ENCODE data around the gene ATP9A. TPM values are rescaled to one million over a fixed set of nuclear protein-coding genes. Genes with fewer than 3 reads are reported as not detected.
"Not testable (repeated sequence)": the region's sequence is repeated elsewhere in the genome, so short reads cannot be mapped to it uniquely, and the experiment has no call there.

The ATP9A gene
- total RNA-seq, 1 donor from 2014 or later, result 21.2 TPM

GRCh38 chr20:51679254-51679921, 88.8 kb downstream of the ATP9A start:
- no peak for ATAC-seq
- intact Hi-C loops (cut with DNase I), result no loop called here
- DNase-seq (ENCODE audit: missing footprints), result no peak

- intact Hi-C loops (cut with DNase I), result no loop called here
- no peak for DNase-seq (ENCODE audit: missing footprints)
- no peak for ATAC-seq
These were observed 90.0 kb downstream of the ATP9A start for GRCh38 chr20:51678026-51678697.

- intact Hi-C loops (cut with DNase I), result no loop called here
- no peak for ATAC-seq
- no peak for DNase-seq (ENCODE audit: missing footprints)
These were observed 99.2 kb downstream of the ATP9A start for GRCh38 chr20:51668947-51669346.

GRCh38 chr20:51668515-51668914, 99.7 kb downstream of the ATP9A start:
- intact Hi-C loops (cut with DNase I), result no loop called here
- ATAC-seq (no peak), DNase-seq (ENCODE audit: missing footprints) (no peak)

- ATAC-seq (no peak), DNase-seq (ENCODE audit: missing footprints) (no peak)
- intact Hi-C loops (cut with DNase I), result no loop called here
These were observed 100.7 kb downstream of the ATP9A start for GRCh38 chr20:51667491-51667890.

- ATAC-seq (no peak), DNase-seq (ENCODE audit: missing footprints) (no peak)
- intact Hi-C loops (cut with DNase I), result no loop called here
These were observed 101.2 kb downstream of the ATP9A start for GRCh38 chr20:51667002-51667408.

- DNase-seq (ENCODE audit: missing footprints) (no peak), ATAC-seq (no peak)
- intact Hi-C loops (cut with DNase I), result no loop called here
These were observed 102.1 kb downstream of the ATP9A start for GRCh38 chr20:51666126-51666525.

- no peak for DNase-seq (ENCODE audit: missing footprints)
- intact Hi-C loops (cut with DNase I), result no loop called here
- ATAC-seq, result no peak
These were observed 102.6 kb downstream of the ATP9A start for GRCh38 chr20:51665543-51666118.

GRCh38 chr20:51661609-51662178, 106.5 kb downstream of the ATP9A start:
- intact Hi-C loops (cut with DNase I), result no loop called here
- no peak for DNase-seq (ENCODE audit: missing footprints)
- ATAC-seq, result no peak

GRCh38 chr20:51660672-51661608, 107.2 kb downstream of the ATP9A start:
- intact Hi-C loops (cut with DNase I), result no loop called here
- ATAC-seq, result no peak
- no peak for DNase-seq (ENCODE audit: missing footprints)

GRCh38 chr20:51659491-51660050, 108.6 kb downstream of the ATP9A start:
- intact Hi-C loops (cut with DNase I), result no loop called here
- no peak for DNase-seq (ENCODE audit: missing footprints)
- ATAC-seq, result no peak

GRCh38 chr20:51656726-51657260, 111.4 kb downstream of the ATP9A start:
- DNase-seq (ENCODE audit: missing footprints) (no peak), ATAC-seq (no peak)
- intact Hi-C loops (cut with DNase I), result no loop called here

GRCh38 chr20:51656089-51656488, 112.1 kb downstream of the ATP9A start:
- intact Hi-C loops (cut with DNase I); DNase-seq (ENCODE audit: missing footprints); ATAC-seq: not testable (repeated sequence)

- ATAC-seq, result no peak
- intact Hi-C loops (cut with DNase I), result no loop called here
These were observed 113.7 kb downstream of the ATP9A start for GRCh38 chr20:51654495-51654894.

GRCh38 chr20:51654060-51654459, 114.1 kb downstream of the ATP9A start:
- intact Hi-C loops (cut with DNase I), result no loop called here

More at GRCh38 chr20:51654495-51654894, 113.7 kb downstream of the ATP9A start:
- DNase-seq (ENCODE audit: missing footprints), result no peak

GRCh38 chr20:51653226-51653625, 115.0 kb downstream of the ATP9A start:
- no peak for ATAC-seq
- intact Hi-C loops (cut with DNase I), result no loop called here
- DNase-seq (ENCODE audit: missing footprints), result no peak

More at GRCh38 chr20:51654060-51654459, 114.1 kb downstream of the ATP9A start:
- ATAC-seq (no peak), DNase-seq (ENCODE audit: missing footprints) (no peak)

- DNase-seq (ENCODE audit: missing footprints) (no peak), ATAC-seq (no peak)
- intact Hi-C loops (cut with DNase I), result no loop called here
These were observed 116.2 kb downstream of the ATP9A start for GRCh38 chr20:51651921-51652549.

GRCh38 chr20:51650685-51651134, 117.5 kb downstream of the ATP9A start:
- ATAC-seq, result no peak
- DNase-seq (ENCODE audit: missing footprints), result no peak
- intact Hi-C loops (cut with DNase I), result no loop called here
